ENCODE results near the gene PSME1.

The PSME1 gene

GRCh38 chr14:24089890-24090289, 46.1 kb upstream of the PSME1 start:
- H3K9ac ChIP-seq (ENCODE audit: low read depth, low read length, poor library complexity, severe bottlenecking): no peak overlapping the region
- peaks cover 13% of the 10 kb centered on the region for H3K79me2 ChIP-seq (ENCODE audit: insufficient read depth, low read length)
- H3K9me3 ChIP-seq (ENCODE audit: insufficient read depth, low read depth, low read length): no peaks in the 10 kb centered on the region
- H3K36me3 ChIP-seq (ENCODE audit: insufficient read depth, low read length): no peaks in the 10 kb centered on the region
- H3K9me2 ChIP-seq (replicated peaks; ENCODE audit: low read depth, low read length): no peaks in the 10 kb centered on the region
- H3K4me1 ChIP-seq (ENCODE audit: insufficient read depth, low read length, poor library complexity, severe bottlenecking): peaks cover 16% of the 10 kb centered on the region
- no peaks in the 10 kb centered on the region for H4K20me1 ChIP-seq (ENCODE audit: insufficient read depth, low read length, poor library complexity, severe bottlenecking)
- TF ChIP-seq EZH2phosphoT487 (IDR thresholded peaks at IDR 0.05; ENCODE audit: borderline replicate concordance) (no peak), CTCF (conservative IDR thresholded peaks at IDR 0.05; ENCODE audit: low read length) (no peak)
- no peaks in the 10 kb centered on the region; the same call in 1 of the 2 replicates for H3F3A ChIP-seq (ENCODE audit: low read depth)
- no peak overlapping the region for H2AFZ ChIP-seq (ENCODE audit: low read length)
- no peak overlapping the region for H3K4me3 ChIP-seq (ENCODE audit: low read length, poor library complexity, severe bottlenecking)
- H3K27me3 ChIP-seq (ENCODE audit: insufficient read depth, low read length, poor library complexity, severe bottlenecking): no peaks in the 10 kb centered on the region
- no peak overlapping the region for H3K4me2 ChIP-seq (ENCODE audit: low read depth, low read length, poor library complexity, severe bottlenecking)

GRCh38 chr14:24092110-24092504, 43.9 kb upstream of the PSME1 start:
- Histone ChIP-seq H3K9me2 (replicated peaks; ENCODE audit: low read depth, low read length) (no peaks in the 10 kb centered on the region), H3K36me3 (ENCODE audit: insufficient read depth, low read length) (no peaks in the 10 kb centered on the region), H3K9ac (ENCODE audit: low read depth, low read length, poor library complexity, severe bottlenecking) (peak overlapping the region; percentile 99), H3K27me3 (ENCODE audit: insufficient read depth, low read length, poor library complexity, severe bottlenecking) (no peaks in the 10 kb centered on the region), H3F3A (ENCODE audit: low read depth) (no peaks in the 10 kb centered on the region; the same call in 1 of the 2 replicates), H3K4me1 (ENCODE audit: insufficient read depth, low read length, poor library complexity, severe bottlenecking) (peaks cover 26% of the 10 kb centered on the region), H3K79me2 (ENCODE audit: insufficient read depth, low read length) (peaks cover 33% of the 10 kb centered on the region), H3K4me2 (ENCODE audit: low read depth, low read length, poor library complexity, severe bottlenecking) (no peak overlapping the region), H3K4me3 (ENCODE audit: low read length, poor library complexity, severe bottlenecking) (no peak overlapping the region), H2AFZ (ENCODE audit: low read length) (no peak overlapping the region), H3K9me3 (ENCODE audit: insufficient read depth, low read depth, low read length) (no peaks in the 10 kb centered on the region), H4K20me1 (ENCODE audit: insufficient read depth, low read length, poor library complexity, severe bottlenecking) (no peaks in the 10 kb centered on the region)
- TF ChIP-seq CTCF (conservative IDR thresholded peaks at IDR 0.05; ENCODE audit: low read length): no peak
- TF ChIP-seq EZH2phosphoT487 (IDR thresholded peaks at IDR 0.05; ENCODE audit: borderline replicate concordance): no peak

GRCh38 chr14:24092505-24093206, 43.3 kb upstream of the PSME1 start:
- peak overlapping the region; percentile 93 for H3K4me3 ChIP-seq (ENCODE audit: low read length, poor library complexity, severe bottlenecking)
- H3K9me3 ChIP-seq (ENCODE audit: insufficient read depth, low read depth, low read length): no peaks in the 10 kb centered on the region
- TF ChIP-seq EZH2phosphoT487 (IDR thresholded peaks at IDR 0.05; ENCODE audit: borderline replicate concordance): no peak
- TF ChIP-seq CTCF (conservative IDR thresholded peaks at IDR 0.05; ENCODE audit: low read length): no peak
- peaks cover 33% of the 10 kb centered on the region for H3K79me2 ChIP-seq (ENCODE audit: insufficient read depth, low read length)
- H3K4me2 ChIP-seq (ENCODE audit: low read depth, low read length, poor library complexity, severe bottlenecking): peak overlapping the region; percentile 90
- H3F3A ChIP-seq (ENCODE audit: low read depth): no peaks in the 10 kb centered on the region; the same call in 1 of the 2 replicates
- H3K9me2 ChIP-seq (replicated peaks; ENCODE audit: low read depth, low read length): no peaks in the 10 kb centered on the region
- H3K27me3 ChIP-seq (ENCODE audit: insufficient read depth, low read length, poor library complexity, severe bottlenecking): no peaks in the 10 kb centered on the region
- H3K9ac ChIP-seq (ENCODE audit: low read depth, low read length, poor library complexity, severe bottlenecking): peak overlapping the region; percentile 99
- H2AFZ ChIP-seq (ENCODE audit: low read length): no peak overlapping the region
- no peaks in the 10 kb centered on the region for H3K36me3 ChIP-seq (ENCODE audit: insufficient read depth, low read length)
- H3K4me1 ChIP-seq (ENCODE audit: insufficient read depth, low read length, poor library complexity, severe bottlenecking): peaks cover 26% of the 10 kb centered on the region
- H4K20me1 ChIP-seq (ENCODE audit: insufficient read depth, low read length, poor library complexity, severe bottlenecking): no peaks in the 10 kb centered on the region

Measured in Loucy (cell line).